K562 (cell line): ENCODE results near the gene SCIN.

Source experiments
- CHD2 ChIP-seq: IDR thresholded peaks from 2 replicates; pipeline ENCODE4 v1.6.1; 2011; ENCODE audit warnings: low read depth, low read length
- FOXA1 ChIP-seq: fragments of 450-650 bp; IDR thresholded peaks from 2 replicates; pipeline ENCODE4 v1.6.1; 2016; ENCODE audit warnings: mild to moderate bottlenecking, borderline replicate concordance
- TBP ChIP-seq: optimal IDR thresholded peaks from 2 replicates; pipeline ENCODE3; 2011; ENCODE audit warnings: low read depth, low read length, improper control_type of control experiment
- TEAD2 ChIP-seq: fragments of 450-650 bp; IDR thresholded peaks from 2 replicates; pipeline ENCODE4 v1.6.1; 2016; ENCODE audit warnings: missing genetic modification characterization, control low read depth, missing compliant biosample characterization
- TF ChIP-seq, protein P1 (sequence below), 2 experiments: fragments of 450-650 bp; formaldehyde crosslinking in 1 of 2; IDR thresholded peaks; 2 replicates each; pipeline versions ENCODE4 v1.4.0 to v1.6.1; 2014 to 2020; ENCODE audit warnings: mild to moderate bottlenecking in 2 of 2, borderline replicate concordance in 1 of 2, low read depth in 1 of 2

GRCh38 chr7:12554872-12555271 is 15.6 kb upstream of the SCIN start:
- TF ChIP-seq TBP: no peak
- TF ChIP-seq FOXA1: no peak
- no peak for TF ChIP-seq CHD2
- no peak for TF ChIP-seq TEAD2 (tag)
- TF ChIP-seq, protein P1, sequence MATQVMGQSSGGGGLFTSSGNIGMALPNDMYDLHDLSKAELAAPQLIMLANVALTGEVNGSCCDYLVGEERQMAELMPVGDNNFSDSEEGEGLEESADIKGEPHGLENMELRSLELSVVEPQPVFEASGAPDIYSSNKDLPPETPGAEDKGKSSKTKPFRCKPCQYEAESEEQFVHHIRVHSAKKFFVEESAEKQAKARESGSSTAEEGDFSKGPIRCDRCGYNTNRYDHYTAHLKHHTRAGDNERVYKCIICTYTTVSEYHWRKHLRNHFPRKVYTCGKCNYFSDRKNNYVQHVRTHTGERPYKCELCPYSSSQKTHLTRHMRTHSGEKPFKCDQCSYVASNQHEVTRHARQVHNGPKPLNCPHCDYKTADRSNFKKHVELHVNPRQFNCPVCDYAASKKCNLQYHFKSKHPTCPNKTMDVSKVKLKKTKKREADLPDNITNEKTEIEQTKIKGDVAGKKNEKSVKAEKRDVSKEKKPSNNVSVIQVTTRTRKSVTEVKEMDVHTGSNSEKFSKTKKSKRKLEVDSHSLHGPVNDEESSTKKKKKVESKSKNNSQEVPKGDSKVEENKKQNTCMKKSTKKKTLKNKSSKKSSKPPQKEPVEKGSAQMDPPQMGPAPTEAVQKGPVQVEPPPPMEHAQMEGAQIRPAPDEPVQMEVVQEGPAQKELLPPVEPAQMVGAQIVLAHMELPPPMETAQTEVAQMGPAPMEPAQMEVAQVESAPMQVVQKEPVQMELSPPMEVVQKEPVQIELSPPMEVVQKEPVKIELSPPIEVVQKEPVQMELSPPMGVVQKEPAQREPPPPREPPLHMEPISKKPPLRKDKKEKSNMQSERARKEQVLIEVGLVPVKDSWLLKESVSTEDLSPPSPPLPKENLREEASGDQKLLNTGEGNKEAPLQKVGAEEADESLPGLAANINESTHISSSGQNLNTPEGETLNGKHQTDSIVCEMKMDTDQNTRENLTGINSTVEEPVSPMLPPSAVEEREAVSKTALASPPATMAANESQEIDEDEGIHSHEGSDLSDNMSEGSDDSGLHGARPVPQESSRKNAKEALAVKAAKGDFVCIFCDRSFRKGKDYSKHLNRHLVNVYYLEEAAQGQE (IDR thresholded peaks at IDR 0.05; ENCODE audit: borderline replicate concordance): no peak
- TF ChIP-seq, protein P1 (CRISPR knock-in tag; IDR thresholded peaks at IDR 0.05; ENCODE audit: low read depth): no peak
